SU-DHL-6 (cell line): ENCODE data around the gene CLSTN3.

Source experiments
- H2AFZ ChIP-seq: fragments of 200-600 bp; sonication (generic); 2 replicates; pipeline ENCODE4 v1.6.1; 2014; ENCODE audit warnings: low read depth, mild to moderate bottlenecking, moderate library complexity, mixed read lengths, antibody characterized with exemption, low read length; ENCODE audit not compliant: severe bottlenecking
- H3F3A ChIP-seq: fragments of 200-600 bp; shearing (Covaris generic); 2 replicates; pipeline ENCODE4 v1.6.0; 2016; ENCODE audit warnings: antibody characterized with exemption, mild to moderate bottlenecking; ENCODE audit not compliant: insufficient read depth
- H3K27ac ChIP-seq: fragments of 200-600 bp; sonication (generic); 2 replicates; pipeline ENCODE4 v1.5.1; 2016; ENCODE audit warnings: low read depth, mild to moderate bottlenecking, low read length, moderate library complexity, mixed read lengths
- H3K27me3 ChIP-seq: fragments of 200-600 bp; sonication (generic), shearing (Covaris generic); 2 replicates; pipeline ENCODE4 v1.6.0; 2014; ENCODE audit warnings: mild to moderate bottlenecking, low read length
- H3K36me3 ChIP-seq: fragments of 200-600 bp; sonication (generic); 2 replicates; pipeline ENCODE4 v1.6.1; 2014; ENCODE audit warnings: mild to moderate bottlenecking, low read length, mixed read lengths
- H3K4me2 ChIP-seq: fragments of 300-600, 200-600 bp; shearing (Covaris generic), sonication (generic); 2 replicates; pipeline ENCODE4 v1.6.0; 2014; ENCODE audit warnings: low read length, low read depth, mild to moderate bottlenecking; ENCODE audit not compliant: poor library complexity, severe bottlenecking
- H3K4me3 ChIP-seq: fragments of 200-600 bp; sonication (generic); 2 replicates; pipeline ENCODE4 v1.5.1; 2014; ENCODE audit warnings: antibody characterized with exemption, low read length, mild to moderate bottlenecking, mixed read lengths; ENCODE audit not compliant: insufficient read depth, poor library complexity, severe bottlenecking
- H3K79me2 ChIP-seq: fragments of 200-600 bp; sonication (generic); 2 replicates; pipeline ENCODE4 v1.6.1; 2014; ENCODE audit warnings: mild to moderate bottlenecking, low read length, moderate library complexity; ENCODE audit not compliant: insufficient read depth
- H3K9ac ChIP-seq: fragments of 200-600 bp; sonication (generic); 2 replicates; pipeline ENCODE4 v1.7.0; 2014; ENCODE audit warnings: mild to moderate bottlenecking, low read length
- H3K9me2 ChIP-seq: fragments of 200-600 bp; sonication (generic); replicated peaks from 2 replicates; pipeline ENCODE4 v1.6.1; 2014; ENCODE audit warnings: low read length; ENCODE audit not compliant: insufficient read depth
- H3K9me3 ChIP-seq: fragments of 200-600 bp; sonication (generic); 2 replicates; pipeline ENCODE4 v1.6.1; 2014; ENCODE audit warnings: low read length, mixed read lengths; ENCODE audit not compliant: insufficient read depth
- H4K20me1 ChIP-seq: fragments of 200-600 bp; sonication (generic); 2 replicates; pipeline ENCODE4 v1.6.1; 2014; ENCODE audit warnings: low read depth, mild to moderate bottlenecking, antibody characterized with exemption, low read length, moderate library complexity, mixed read lengths
- EZH2phosphoT487 ChIP-seq: fragments of 200-600 bp; sonication (generic), shearing (Covaris generic); conservative IDR thresholded peaks from 2 replicates; pipeline ENCODE4 v1.6.1; 2018; ENCODE audit warnings: mild to moderate bottlenecking, antibody characterized with exemption, low read length, moderate library complexity, mixed read lengths
- TF ChIP-seq, protein P1 (sequence below): fragments of 200-600 bp; sonication (generic); IDR thresholded peaks from one replicate; pipeline ENCODE4 v1.5.1; 2017; ENCODE audit warnings: antibody characterized with exemption, mild to moderate bottlenecking, low read length, moderate library complexity; ENCODE audit not compliant: insufficient read depth, poor library complexity, severe bottlenecking

Gene CLSTN3

DNA sequence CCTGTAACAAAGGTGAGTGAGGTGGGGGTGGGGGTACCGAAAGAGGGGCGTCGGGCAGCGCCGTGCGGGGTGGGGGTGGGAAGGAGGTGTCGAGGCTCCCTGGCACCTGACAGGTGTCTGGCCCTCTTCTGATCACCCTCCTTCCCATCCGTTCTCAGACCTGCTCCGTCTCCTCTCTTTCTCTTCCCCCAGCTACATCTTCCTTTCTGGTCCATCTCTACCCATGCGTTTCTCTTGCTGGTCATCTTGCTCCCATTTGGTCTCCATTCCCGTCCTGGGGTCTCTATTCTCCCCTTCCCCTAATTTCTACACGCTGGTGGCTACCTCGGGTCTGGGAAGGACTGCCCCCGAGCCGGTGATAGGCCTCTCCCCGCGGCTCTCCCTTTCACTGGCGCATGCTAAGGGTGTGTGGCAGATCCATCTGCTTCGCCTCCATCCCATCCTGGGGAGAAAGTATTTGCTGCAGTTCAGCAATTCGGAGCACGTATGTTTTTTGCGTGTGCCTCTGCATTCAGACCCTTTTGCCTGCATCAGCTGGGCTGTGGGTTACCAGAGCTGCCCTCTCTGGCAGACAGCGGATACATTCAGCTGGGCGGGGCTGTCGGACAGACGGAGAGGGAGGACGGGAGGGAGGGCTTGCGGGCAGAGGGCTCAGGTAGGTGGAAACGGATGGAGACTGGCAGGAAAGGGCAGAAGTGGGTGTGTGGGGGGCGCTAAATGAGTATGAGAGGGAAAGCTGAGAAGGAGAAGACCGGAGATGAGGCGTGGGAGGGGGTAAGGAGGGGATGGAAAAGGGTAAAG lies 730 bp downstream of the CLSTN3 start:
- TF ChIP-seq, protein P1, sequence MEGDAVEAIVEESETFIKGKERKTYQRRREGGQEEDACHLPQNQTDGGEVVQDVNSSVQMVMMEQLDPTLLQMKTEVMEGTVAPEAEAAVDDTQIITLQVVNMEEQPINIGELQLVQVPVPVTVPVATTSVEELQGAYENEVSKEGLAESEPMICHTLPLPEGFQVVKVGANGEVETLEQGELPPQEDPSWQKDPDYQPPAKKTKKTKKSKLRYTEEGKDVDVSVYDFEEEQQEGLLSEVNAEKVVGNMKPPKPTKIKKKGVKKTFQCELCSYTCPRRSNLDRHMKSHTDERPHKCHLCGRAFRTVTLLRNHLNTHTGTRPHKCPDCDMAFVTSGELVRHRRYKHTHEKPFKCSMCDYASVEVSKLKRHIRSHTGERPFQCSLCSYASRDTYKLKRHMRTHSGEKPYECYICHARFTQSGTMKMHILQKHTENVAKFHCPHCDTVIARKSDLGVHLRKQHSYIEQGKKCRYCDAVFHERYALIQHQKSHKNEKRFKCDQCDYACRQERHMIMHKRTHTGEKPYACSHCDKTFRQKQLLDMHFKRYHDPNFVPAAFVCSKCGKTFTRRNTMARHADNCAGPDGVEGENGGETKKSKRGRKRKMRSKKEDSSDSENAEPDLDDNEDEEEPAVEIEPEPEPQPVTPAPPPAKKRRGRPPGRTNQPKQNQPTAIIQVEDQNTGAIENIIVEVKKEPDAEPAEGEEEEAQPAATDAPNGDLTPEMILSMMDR: no peak
- TF ChIP-seq EZH2phosphoT487: no peak
- peak overlapping the region; percentile 61 for H3K4me3 ChIP-seq
- H2AFZ ChIP-seq: peak overlapping the region; percentile 92

DNA sequence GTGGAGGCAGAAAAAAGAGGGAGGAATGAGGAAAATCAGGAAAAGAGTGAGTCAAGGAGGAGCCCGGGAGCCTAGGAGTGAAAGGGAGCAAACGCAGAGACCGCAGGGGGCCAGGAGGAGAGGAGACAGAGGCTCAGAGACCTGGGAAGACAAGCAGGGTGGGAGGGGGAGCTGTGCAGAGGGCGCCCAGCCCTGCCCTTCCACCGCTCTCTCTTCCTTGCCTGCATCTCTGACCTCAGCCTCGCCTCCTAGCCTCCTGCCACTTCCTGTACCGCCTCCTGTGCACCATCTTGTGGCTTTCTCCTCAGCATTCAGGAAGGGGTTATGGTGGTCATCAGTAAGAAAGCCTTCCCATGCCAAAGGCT lies 1.3 kb downstream of the CLSTN3 start:
- Histone ChIP-seq H3K27me3 (no peaks in the 10 kb centered on the region), H3K4me3 (no peak overlapping the region), H2AFZ (no peak overlapping the region), H3K36me3 (no peaks in the 10 kb centered on the region), H3K4me2 (peak overlapping the region; percentile 79), H3K79me2 (no peaks in the 10 kb centered on the region), H3K9me2 (no peaks in the 10 kb centered on the region), H4K20me1 (no peaks in the 10 kb centered on the region), H3K9ac (no peak overlapping the region; the same call in 1 of the 2 replicates), H3F3A (no peaks in the 10 kb centered on the region), H3K27ac (no peak overlapping the region), H3K9me3 (no peaks in the 10 kb centered on the region)
- TF ChIP-seq, protein P1: no peak
- no peak for TF ChIP-seq EZH2phosphoT487

More for the DNA sequence above, 730 bp downstream of the CLSTN3 start:
- no peaks in the 10 kb centered on the region for H3K79me2 ChIP-seq
- H3K9me3 ChIP-seq: no peaks in the 10 kb centered on the region
- H3F3A ChIP-seq: no peaks in the 10 kb centered on the region
- H4K20me1 ChIP-seq: no peaks in the 10 kb centered on the region
- H3K27ac ChIP-seq: no peak overlapping the region
- no peaks in the 10 kb centered on the region for H3K27me3 ChIP-seq
- H3K9ac ChIP-seq: peak overlapping the region; percentile 61
- peak overlapping the region; percentile 79 for H3K4me2 ChIP-seq
- H3K36me3 ChIP-seq: no peaks in the 10 kb centered on the region
- H3K9me2 ChIP-seq: no peaks in the 10 kb centered on the region

DNA sequence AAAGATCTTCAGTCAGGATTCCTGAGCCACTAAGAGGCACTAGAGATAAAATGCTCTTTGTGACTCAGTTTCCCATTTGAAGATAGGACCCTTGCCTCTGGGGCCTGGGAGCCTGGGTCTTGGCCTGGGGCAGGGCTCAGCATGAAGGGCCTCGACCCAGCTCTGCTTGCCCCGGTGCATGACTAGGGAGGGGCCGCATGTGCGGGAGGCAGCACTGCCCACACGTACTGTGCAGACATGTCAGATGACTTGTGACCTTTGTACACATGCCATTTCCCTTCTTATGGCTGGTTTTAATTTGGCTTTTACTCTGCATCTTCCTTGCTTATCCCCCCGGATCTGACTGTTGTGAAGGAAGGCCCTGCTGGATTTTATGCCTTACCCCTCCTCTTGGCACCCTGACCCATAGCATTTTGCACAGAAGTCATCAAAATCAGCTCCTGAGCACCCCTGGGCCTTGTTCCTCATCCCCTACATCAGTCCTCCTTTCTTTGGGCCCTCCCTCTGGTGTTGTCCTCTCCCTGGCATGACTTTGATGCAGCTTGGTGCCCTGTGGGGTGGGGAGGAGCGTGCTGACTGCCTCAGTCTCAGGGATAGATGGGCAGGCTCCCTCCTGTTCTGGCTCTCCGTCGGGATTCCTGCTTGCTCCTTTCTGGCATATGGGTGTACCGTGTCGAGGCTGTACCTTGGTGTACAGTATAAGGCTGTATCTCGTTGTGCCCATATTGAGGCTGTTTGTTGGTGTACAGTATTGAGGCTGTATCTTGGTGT lies 4.4 kb downstream of the CLSTN3 start:
- Histone ChIP-seq H3K36me3 (no peaks in the 10 kb centered on the region), H3K4me3 (no peak overlapping the region), H3K9me2 (no peaks in the 10 kb centered on the region), H3K27me3 (no peaks in the 10 kb centered on the region), H3K4me2 (no peak overlapping the region), H2AFZ (no peak overlapping the region), H4K20me1 (no peaks in the 10 kb centered on the region), H3K27ac (no peak overlapping the region), H3K9ac (no peak overlapping the region), H3K79me2 (no peaks in the 10 kb centered on the region), H3K9me3 (no peaks in the 10 kb centered on the region), H3F3A (no peaks in the 10 kb centered on the region)
- no peak for TF ChIP-seq EZH2phosphoT487
- TF ChIP-seq, protein P1: no peak
